Left ventricle myocardium superior (tissue), 1 donor: Measurements from ENCODE around the gene SIK3. TPM values are rescaled to one million over a fixed set of nuclear protein-coding genes. Genes with fewer than 3 reads are reported as not detected.
"Not testable (repeated sequence)": the region's sequence is repeated elsewhere in the genome, so short reads cannot be mapped to it uniquely, and the experiment has no call there.

ENCODE experiments used
- ATAC-seq: fragments of 200-7000 bp; cut with Tn5 transposase; one replicate; pipeline ENCODE4 v1.9.1; 2020; ENCODE audit warnings: mild to moderate bottlenecking, moderate library complexity
- DNase-seq: peaks from one replicate; pipeline ENCODE4 v3.0.0-alpha.2; 2020
- intact Hi-C: fragments of 100-400 bp; cut with micrococcal nuclease; formaldehyde crosslinking; loops from one replicate; pipeline ENCODE4 v1.11.0; 2022
- total RNA-seq: library from RNA; stranded (reverse); fragmentation: NEBNext Ultra II Directional; extraction: Animal tissue kit (Norgen Biotek cat#: 25700); gene quantifications from one replicate; pipeline ENCODE4 v1.2.1, GENCODE V29; 2021
- donor health status: DM: no; HTN: yes; CAD: no; lungs with severe emphysema.

SIK3 gene
- total RNA-seq, 1 donor from 2014 or later = 31.9 TPM

GRCh38 chr11:116826751-116827431 is 271.3 kb downstream of the SIK3 start:
- no peak for DNase-seq
- no peak for ATAC-seq
- intact Hi-C loops = no loop called here

GRCh38 chr11:116825854-116826750 is 272.1 kb downstream of the SIK3 start:
- intact Hi-C loops = no loop called here
- DNase-seq = no peak

DNA sequence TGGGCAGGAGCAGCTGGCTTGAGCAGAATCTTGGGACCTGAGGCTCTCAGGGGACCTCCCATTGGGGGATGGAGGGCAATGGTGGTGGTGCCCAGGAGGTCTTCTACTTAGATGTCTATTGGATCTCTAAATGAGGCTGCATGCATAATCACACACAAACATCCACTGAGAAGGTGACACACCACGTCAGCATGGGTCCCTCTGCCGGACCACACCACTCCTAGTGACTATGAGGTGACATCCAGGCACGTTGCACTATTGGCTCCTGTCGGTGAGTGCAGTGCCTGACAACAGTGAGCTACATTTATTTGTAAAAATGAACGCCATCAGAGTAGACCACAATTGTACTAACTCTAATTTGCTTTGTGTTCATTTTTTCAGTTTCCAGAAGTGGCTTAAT is 272.8 kb downstream of the SIK3 start:
- intact Hi-C loops = no loop called here
- no peak for ATAC-seq
- no peak for DNase-seq

More at GRCh38 chr11:116825854-116826750, 272.1 kb downstream of the SIK3 start:
- no peak for ATAC-seq

DNA sequence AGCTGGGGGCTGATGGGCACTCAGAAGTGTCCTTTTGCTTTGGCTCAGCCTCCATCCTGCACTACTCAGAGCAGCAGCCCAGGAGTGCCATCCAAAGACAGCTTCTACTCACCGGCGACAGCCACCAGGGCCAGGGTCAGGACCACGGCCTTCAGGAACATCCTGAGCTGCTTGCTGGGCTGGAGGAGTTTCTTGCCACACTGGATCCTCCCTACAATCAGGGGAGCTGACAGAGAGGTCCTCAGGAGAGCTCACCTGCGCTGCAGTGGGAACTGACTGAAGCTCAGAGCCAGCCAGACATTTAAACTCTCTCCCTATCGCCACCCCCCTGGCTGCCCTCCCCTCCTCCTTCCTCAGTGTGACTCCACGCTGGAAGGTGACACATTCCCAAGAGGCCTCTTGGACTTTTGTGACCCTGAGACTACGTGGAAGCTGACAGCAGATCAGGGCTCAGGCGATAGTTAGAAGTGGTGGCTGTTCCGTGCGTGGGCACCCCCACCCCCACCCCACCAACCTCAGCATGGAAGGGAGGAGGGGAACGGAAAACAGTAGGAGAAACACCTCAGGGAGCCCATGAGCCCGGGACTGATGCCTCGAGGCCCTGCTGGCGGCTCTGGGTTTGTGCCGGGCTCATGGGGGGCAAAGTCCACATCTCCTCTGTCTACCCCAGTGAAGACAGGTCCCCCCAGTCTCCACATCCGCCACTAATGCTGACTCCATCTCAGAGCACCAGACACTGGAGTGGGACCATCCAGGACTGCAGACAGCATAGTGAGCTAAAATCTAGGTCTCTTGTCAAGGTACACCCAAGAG is 275.0 kb downstream of the SIK3 start, which contains the start of gene APOA4:
APOA4 (minus strand) TSS at position 274 of the 813 bp plus-strand sequence; CDS start at position 161, 113 bp downstream.
- intact Hi-C loops = no loop called here
- DNase-seq (no peak), ATAC-seq (no peak)

DNA sequence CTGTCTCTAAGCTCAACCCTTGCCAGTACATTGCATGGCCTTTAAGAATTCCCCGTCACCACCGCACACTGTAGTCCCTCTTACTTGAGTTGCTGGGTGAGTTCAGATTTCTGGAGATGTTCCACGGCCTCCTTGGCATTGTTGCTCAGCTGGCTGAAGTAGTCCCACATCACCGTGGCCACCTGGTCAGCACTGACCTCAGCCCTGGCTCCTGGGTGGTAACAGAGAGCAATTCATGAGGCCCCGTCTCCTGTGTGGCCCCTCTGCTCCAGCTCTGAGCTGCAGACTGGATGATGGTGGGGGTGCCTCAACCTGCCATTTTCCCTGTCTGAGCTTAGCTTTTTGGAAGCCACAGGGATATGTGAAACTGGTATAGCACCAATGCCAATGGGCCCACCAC is 275.7 kb downstream of the SIK3 start:
- DNase-seq (no peak), ATAC-seq (no peak)
- intact Hi-C loops = no loop called here

DNA sequence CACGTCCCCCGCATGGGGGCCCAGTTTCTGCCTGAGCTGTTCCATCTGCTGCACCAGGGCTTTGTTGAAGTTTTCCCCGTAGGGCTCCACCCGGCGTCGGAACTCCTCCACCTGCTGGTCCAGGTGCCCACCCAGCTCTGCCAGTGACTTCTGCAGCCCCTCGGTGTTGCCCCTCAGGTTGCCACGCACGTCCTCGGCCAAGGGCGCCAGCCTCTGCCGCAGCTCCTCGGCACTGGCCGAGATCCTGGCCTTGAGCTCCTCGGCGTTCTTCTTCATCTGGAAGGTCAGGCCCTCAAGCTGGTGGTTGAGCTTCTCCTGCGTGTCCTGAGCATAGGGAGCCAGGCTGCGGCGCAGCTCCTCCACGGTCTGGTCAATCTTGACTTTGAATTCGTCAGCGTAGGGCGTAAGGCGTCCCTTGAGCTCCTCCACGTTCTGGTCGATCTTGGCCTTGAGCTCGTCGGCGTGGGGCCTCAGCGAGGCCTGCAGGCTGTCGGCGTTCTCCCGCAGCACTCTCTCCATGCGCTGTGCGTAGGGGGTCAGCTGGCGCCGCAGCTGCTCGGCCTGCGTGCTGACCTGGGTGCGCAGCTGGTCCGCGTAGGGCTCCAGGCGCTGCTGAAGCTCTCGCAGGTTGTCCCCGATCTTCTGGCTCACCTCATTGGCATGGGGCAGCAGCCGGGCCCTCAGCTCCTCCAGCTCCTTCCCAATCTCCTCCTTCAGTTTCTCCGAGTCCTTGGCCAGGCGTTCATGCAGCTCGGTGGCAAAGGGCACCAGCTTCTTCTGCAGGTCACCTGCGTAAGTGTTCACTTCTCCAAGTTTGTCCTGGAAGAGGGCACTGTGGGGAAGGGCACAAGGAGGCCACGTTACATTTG is 276.9 kb downstream of the SIK3 start:
- DNase-seq = no peak
- ATAC-seq = no peak
- intact Hi-C loops = no loop called here

- intact Hi-C loops = no loop called here
- ATAC-seq = no peak
These were observed 279.2 kb downstream of the SIK3 start for GRCh38 chr11:116819049-116819448.

DNA sequence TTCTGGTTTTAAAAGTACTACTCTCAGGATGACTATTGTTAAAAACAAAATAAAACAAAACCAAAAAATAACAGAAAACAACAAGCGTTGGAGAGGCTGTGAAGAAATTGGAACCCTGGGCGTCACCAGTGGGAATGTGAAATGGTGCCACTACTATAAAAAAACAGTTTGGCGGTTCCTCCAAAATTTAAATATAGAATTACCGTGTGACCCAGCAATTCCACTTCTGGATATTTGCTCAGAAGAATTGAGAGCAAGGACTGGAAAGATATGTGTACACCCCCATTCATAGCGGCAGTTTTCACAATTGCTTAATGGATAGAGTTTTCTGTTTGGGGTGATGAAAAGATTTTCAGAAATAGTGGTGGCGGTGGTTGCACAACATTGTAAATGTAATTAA is 283.7 kb downstream of the SIK3 start:
- ATAC-seq (no peak), DNase-seq (no peak)
- intact Hi-C loops = no loop called here

More at GRCh38 chr11:116819049-116819448, 279.2 kb downstream of the SIK3 start:
- no peak for DNase-seq

DNA sequence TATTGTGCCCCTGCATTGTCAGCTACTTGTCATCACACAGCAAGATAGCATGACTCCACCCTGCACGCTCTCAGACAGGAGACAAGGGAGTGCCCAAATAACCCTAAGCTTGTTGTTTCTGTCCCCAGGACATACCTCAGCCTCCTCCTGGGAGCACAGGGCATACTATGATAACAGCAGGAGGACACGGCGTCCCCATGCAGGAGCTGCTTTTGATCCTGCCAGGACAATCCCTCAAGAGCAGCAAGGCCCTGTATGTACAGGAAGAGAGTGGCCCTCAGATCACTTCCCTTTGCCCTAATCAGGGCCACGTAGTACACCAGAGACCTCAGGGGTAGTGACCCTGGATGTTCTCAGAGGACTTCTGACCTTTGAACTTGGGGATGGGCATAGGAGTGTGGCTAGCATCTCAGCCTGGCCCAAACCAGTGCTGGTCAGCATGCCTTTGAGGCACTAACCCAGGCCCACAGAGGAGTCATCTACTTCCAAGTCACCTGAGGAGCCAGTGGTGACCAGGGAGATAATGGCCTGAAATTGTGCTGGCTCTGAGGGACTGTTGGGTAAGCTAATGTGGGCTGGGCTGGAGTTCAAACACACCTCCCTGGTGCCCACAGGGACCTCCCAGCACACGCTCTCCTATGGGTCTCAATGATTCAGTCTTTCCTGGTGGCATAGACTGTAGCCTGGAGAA is 284.3 kb downstream of the SIK3 start:
- intact Hi-C loops = no loop called here
- DNase-seq = no peak
- ATAC-seq = peak; percentile 86

DNA sequence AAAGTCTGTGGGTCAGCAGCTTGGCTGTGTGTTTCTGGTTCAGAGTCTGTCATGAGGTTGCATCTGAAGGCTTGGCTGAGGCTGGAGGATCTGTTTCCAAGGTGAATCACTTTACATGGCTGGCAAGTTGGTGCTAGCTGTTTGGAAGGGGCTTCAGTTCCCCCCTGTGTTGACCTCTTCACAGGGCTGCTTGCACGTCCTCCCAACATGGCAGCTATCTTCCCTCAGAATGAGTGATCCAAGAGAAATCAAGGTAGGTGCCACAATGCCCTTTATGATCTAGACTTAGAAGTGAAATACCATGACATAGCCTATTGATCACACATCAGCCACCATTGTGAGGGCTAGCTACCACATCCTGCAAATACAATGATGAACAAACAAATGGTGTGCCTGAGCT is 285.1 kb downstream of the SIK3 start:
- no peak for DNase-seq
- no peak for ATAC-seq
- intact Hi-C loops = no loop called here

DNA sequence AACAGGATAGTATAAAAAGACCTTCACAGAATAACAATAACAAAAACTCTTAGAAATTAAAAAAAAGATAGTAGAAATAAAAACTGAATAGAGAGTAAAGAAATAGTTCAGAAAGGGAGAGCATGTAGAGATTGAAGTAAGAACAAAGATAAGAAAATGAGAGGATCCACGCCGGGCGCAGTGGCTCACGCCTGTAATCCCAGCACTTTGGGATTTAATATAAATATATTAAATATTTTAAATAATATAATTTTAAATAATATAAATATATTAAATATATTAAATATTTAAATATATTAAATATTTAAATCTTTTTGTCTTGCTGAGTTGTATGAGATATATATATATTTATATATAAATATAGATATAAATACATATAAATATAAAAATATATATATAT is 286.1 kb downstream of the SIK3 start:
- ATAC-seq = no peak
- no peak for DNase-seq
- intact Hi-C loops = no loop called here

- ATAC-seq = no peak
- no peak for DNase-seq
- intact Hi-C loops = no loop called here
These were observed 287.0 kb downstream of the SIK3 start for GRCh38 chr11:116811194-116811593.

DNA sequence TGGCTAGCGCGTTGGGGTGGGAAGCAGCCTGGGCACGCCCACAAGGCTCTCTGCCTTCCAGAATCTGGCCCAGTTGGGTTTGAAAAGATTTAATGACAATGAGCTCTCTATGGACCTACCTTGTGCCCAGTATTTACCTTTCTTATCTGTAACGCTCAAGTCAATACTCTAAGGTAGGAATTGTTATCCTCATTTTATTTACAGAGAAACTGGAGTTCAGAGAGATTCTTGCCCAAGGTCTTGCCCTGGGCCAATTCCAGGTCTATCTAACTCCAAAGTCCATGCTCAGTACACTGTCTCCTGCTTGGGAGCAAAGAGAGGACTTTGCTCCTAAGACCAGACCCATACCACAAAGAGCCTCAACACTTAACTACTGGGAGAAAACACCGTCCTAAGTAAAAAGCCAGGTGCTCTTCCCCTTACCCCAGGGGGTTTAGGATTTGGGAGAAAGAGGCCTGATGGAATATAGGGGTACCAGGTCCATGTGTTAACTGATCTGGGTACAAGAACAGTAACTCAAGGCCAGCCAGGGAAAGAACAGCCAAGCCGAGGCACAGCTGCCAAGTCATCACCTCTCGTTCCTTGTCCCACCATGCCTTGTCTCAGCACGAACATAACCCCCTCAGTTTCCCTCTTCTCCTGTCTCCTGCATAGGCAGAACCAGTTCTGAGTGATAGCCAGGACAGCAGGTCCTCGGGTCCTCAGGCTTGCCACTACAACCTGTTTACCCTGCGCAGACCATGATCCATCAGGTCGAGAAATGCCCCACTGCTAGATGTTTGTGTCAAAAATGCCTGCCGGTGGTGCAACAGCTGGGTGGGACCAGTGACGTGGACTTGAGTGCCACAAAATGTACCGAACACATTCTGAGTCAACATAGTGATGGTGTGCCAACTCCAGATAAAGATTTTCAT is 289.7 kb downstream of the SIK3 start:
- no peak for DNase-seq
- no peak for ATAC-seq
- intact Hi-C loops = no loop called here

DNA sequence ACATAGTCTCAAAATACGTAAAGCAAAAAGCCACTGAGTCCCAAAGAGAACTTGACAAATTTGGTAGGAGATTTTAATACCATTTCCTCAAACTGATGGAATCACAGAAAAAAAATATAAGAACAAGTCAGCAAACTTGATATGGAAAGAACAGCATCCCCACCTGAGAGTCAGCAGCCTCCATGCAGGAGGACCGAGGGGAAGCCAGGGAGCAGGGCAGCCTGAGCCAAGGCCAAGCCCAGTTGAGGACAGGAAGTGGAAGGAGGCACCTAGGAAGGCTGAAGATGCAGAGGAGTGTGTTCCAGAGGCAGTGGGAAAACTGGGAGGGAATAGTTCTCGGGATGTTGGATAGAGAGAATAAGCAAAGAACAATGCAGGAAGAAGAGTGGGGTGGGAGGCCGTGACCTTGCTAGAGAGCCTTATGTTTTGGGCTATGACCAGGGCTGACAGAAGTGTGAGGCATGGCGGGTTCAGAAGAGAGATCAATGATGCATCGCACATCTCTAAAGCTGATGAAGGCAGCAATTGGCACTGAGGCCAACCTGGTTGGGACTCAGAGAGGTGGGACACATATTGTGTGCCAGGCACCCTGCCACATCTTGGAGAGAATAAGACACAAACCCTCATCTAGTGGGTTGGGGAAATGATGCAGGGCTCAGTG is 290.5 kb downstream of the SIK3 start:
- intact Hi-C loops = no loop called here
- ATAC-seq = no peak

DNA sequence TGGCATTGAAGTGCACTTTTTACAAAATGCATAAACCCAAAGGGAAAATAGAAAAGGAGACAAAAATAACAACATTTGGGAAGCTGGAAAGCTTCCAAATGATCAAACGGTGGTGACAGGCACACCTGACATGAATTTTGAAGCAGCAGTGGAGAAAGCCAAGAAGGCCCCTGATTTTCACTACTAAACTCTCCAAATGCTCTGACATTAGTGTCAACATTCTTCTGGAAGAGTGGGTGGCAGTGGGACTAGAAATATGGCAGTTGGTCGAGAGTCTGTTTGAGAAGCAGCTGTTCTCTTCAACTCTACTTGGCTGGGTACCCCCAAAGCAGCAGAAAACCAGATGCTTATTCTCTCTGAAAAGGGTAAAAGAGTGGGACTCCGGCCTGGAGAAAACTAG is 294.2 kb downstream of the SIK3 start:
- DNase-seq (no peak), ATAC-seq (no peak)
- intact Hi-C loops = no loop called here

More for the DNA sequence above, 290.5 kb downstream of the SIK3 start:
- no peak for DNase-seq

DNA sequence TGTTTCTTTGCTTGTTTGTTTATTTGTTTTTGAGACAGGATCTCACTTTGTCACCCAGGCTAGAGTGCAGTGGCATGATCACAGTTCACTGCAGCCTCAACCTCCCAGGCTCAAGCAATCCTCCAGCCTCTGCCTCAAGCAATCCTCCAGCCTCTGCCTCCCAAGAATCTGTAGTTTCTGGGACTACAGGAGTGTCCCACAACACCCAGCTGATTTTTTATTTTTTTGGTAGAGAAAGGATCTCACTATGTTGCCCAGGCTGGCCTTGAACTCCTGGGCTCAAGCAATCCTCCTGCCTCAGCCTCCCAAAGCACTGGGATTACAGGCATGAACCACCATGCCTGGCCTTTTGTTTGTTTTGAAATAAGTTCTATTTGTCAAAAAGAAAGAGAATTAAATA is 296.6 kb downstream of the SIK3 start:
- ATAC-seq, intact Hi-C loops: not testable (repeated sequence)

GRCh38 chr11:116800610-116801009 is 297.6 kb downstream of the SIK3 start:
- DNase-seq (no peak), ATAC-seq (no peak)
- intact Hi-C loops = no loop called here

More for the DNA sequence above, 296.6 kb downstream of the SIK3 start:
- not testable (repeated sequence) for DNase-seq
